Neural progenitor cell (in vitro differentiated cells): Measurements from ENCODE around the gene EPHA3. TPM values are rescaled to one million over a fixed set of nuclear protein-coding genes. Genes with fewer than 3 reads are reported as not detected.

Source experiments
- DNase-seq: peaks from one replicate; pipeline ENCODE4 v3.0.0-alpha.2; 2016; ENCODE audit warnings: low spot score
- H2AFZ ChIP-seq: fragments of 200-600 bp; sonication (generic); replicated peaks from 2 replicates; pipeline ENCODE4 v1.6.1; 2016; ENCODE audit warnings: antibody characterized with exemption
- H3F3A ChIP-seq: fragments of 200-600 bp; sonication (generic); 2 replicates; pipeline ENCODE4 v1.6.1; 2016; ENCODE audit warnings: antibody characterized with exemption, low read depth
- H3K27ac ChIP-seq: fragments of 200-600 bp; sonication (generic); 2 replicates; pipeline ENCODE4 v1.5.1; 2016; ENCODE audit warnings: mild to moderate bottlenecking
- H3K27me3 ChIP-seq: fragments of 200-600 bp; sonication (generic); 2 replicates; pipeline ENCODE4 v1.6.1; 2016; ENCODE audit warnings: mild to moderate bottlenecking, moderate library complexity
- H3K36me3 ChIP-seq: fragments of 200-600 bp; sonication (generic); 2 replicates; pipeline ENCODE4 v1.5.1; 2016
- H3K4me1 ChIP-seq: fragments of 200-600 bp; sonication (generic); 2 replicates; pipeline ENCODE4 v1.6.1; 2016; ENCODE audit warnings: mixed run types
- H3K4me2 ChIP-seq: fragments of 200-600 bp; sonication (generic); 2 replicates; pipeline ENCODE4 v1.6.1; 2016
- H3K4me3 ChIP-seq: fragments of 200-600 bp; sonication (generic); 2 replicates; pipeline ENCODE4 v1.5.1; 2016
- H3K79me2 ChIP-seq: fragments of 200-600 bp; sonication (generic); 2 replicates; pipeline ENCODE4 v1.6.1; 2016; ENCODE audit warnings: low read depth
- H3K9ac ChIP-seq: fragments of 200-600 bp; sonication (generic); 2 replicates; pipeline ENCODE4 v1.6.1; 2016
- H3K9me3 ChIP-seq: fragments of 200-600 bp; sonication (generic); 2 replicates; pipeline ENCODE4 v1.5.1; 2016; ENCODE audit warnings: low read depth
- H4K20me1 ChIP-seq: fragments of 200-600 bp; sonication (generic); 2 replicates; pipeline ENCODE4 v1.6.1; 2016; ENCODE audit warnings: low read depth
- H3K27ac Mint-ChIP-seq: 3 replicates; pipeline ENCODE4 v1.8.0; 2021; ENCODE audit warnings: mixed read lengths
- H3K27me3 Mint-ChIP-seq: 2 replicates; pipeline ENCODE4 v1.8.0; 2022; ENCODE audit warnings: low read depth, mild to moderate bottlenecking, inconsistent platforms, moderate library complexity, mixed read lengths; ENCODE audit not compliant: insufficient read depth
- H3K36me3 Mint-ChIP-seq: 3 replicates; pipeline ENCODE4 v1.8.0; 2021; ENCODE audit warnings: mixed read lengths
- H3K4me1 Mint-ChIP-seq: 3 replicates; pipeline ENCODE4 v1.8.0; 2021; ENCODE audit warnings: mixed read lengths
- H3K4me3 Mint-ChIP-seq: 3 replicates; pipeline ENCODE4 v1.8.0; 2021; ENCODE audit warnings: mild to moderate bottlenecking, moderate library complexity, mixed read lengths
- H3K9me3 Mint-ChIP-seq: 3 replicates; pipeline ENCODE4 v1.8.0; 2020; ENCODE audit warnings: mixed read lengths
- CTCF ChIP-seq: fragments of 200-600 bp; sonication (generic); IDR thresholded peaks from 2 replicates; pipeline ENCODE4 v1.5.1; 2017; ENCODE audit warnings: antibody characterized with exemption, mild to moderate bottlenecking
- EZH2 ChIP-seq: fragments of 200-600 bp; sonication (generic); IDR thresholded peaks from 2 replicates; pipeline ENCODE4 v1.6.1; 2017; ENCODE audit warnings: antibody characterized with exemption, mild to moderate bottlenecking, moderate library complexity
- EZH2phosphoT487 ChIP-seq: fragments of 200-600 bp; sonication (generic); IDR thresholded peaks from 2 replicates; pipeline ENCODE4 v1.6.1; 2017; ENCODE audit warnings: antibody characterized with exemption
- total RNA-seq: library from RNA; depleted of rRNA; stranded (reverse); fragments of >200 nt; gene quantifications from 2 replicates; pipeline ENCODE4 v1.2.3, GENCODE V29; 2015; ENCODE audit warnings: low replicate concordance

Gene EPHA3
- total RNA-seq, 1 donor from 2014 or later, result 0.36 TPM

DNA sequence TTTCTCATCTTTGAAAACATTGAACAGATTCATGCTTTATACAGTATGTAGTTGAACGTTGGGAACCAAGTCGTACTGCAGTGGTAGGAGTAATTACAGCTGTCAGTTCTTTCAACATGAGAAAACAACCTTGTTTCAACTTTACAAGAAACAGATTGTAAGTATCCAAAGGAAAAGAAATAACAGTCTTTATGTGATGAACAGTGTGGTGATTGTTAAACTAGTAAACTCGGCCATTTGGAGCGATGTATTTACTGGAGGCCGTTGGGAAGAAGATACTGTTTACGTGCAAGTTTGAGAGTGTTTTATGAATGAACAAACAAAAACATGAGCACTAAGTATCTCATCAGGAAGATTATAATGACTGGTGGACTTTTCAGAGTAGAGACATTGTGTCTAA, 48.4 kb downstream of the EPHA3 start:
- Mint-ChIP-seq H3K9me3 (no peaks in the 10 kb centered on the region), H3K27me3 (no peaks in the 10 kb centered on the region), H3K36me3 (no peaks in the 10 kb centered on the region), H3K4me3 (no peak overlapping the region), H3K4me1 (peaks cover 5% of the 10 kb centered on the region), H3K27ac (peak overlapping the region; percentile 7)
- TF ChIP-seq CTCF, result no peak
- no peak for TF ChIP-seq EZH2phosphoT487
- TF ChIP-seq EZH2, result no peak
- Histone ChIP-seq H3K4me1 (no peaks in the 10 kb centered on the region), H4K20me1 (no peaks in the 10 kb centered on the region), H2AFZ (peak overlapping the region; percentile 74), H3K9me3 (no peaks in the 10 kb centered on the region), H3F3A (no peaks in the 10 kb centered on the region), H3K9ac (no peak overlapping the region), H3K4me3 (no peak overlapping the region), H3K27ac (no peak overlapping the region), H3K4me2 (no peak overlapping the region), H3K79me2 (no peaks in the 10 kb centered on the region), H3K36me3 (no peaks in the 10 kb centered on the region), H3K27me3 (no peaks in the 10 kb centered on the region)
- no peak for DNase-seq

- Mint-ChIP-seq H3K9me3 (no peaks in the 10 kb centered on the region), H3K36me3 (peaks cover 2% of the 10 kb centered on the region), H3K27me3 (no peaks in the 10 kb centered on the region), H3K4me1 (peaks cover 9% of the 10 kb centered on the region), H3K4me3 (no peak overlapping the region), H3K27ac (no peak overlapping the region)
- no peak overlapping the region for H3K4me2 ChIP-seq
- no peaks in the 10 kb centered on the region for H3K27me3 ChIP-seq
- H4K20me1 ChIP-seq, result no peaks in the 10 kb centered on the region
- no peaks in the 10 kb centered on the region for H3K9me3 ChIP-seq
- no peaks in the 10 kb centered on the region for H3F3A ChIP-seq
- H2AFZ ChIP-seq, result no peak overlapping the region
- TF ChIP-seq EZH2, result no peak
- no peak for TF ChIP-seq CTCF
- TF ChIP-seq EZH2phosphoT487, result no peak
- H3K79me2 ChIP-seq, result no peaks in the 10 kb centered on the region
- no peak overlapping the region for H3K27ac ChIP-seq
- H3K4me3 ChIP-seq, result no peak overlapping the region
- no peaks in the 10 kb centered on the region for H3K36me3 ChIP-seq
- no peak for DNase-seq
- no peaks in the 10 kb centered on the region for H3K4me1 ChIP-seq
- no peak overlapping the region for H3K9ac ChIP-seq
Observed at GRCh38 chr3:89157575-89157974, 50.2 kb downstream of the EPHA3 start.

GRCh38 chr3:89159605-89160004, 52.2 kb downstream of the EPHA3 start:
- H3K79me2 ChIP-seq, result no peaks in the 10 kb centered on the region
- H3K27me3 Mint-ChIP-seq, result no peaks in the 10 kb centered on the region
- DNase-seq, result no peak

More at GRCh38 chr3:89159605-89160004, 52.2 kb downstream of the EPHA3 start:
- H3K4me1 Mint-ChIP-seq, result peaks cover 19% of the 10 kb centered on the region
- no peak overlapping the region for H3K4me3 Mint-ChIP-seq
- H3K9me3 Mint-ChIP-seq, result no peaks in the 10 kb centered on the region
- H3F3A ChIP-seq, result peaks cover 3% of the 10 kb centered on the region
- H3K9me3 ChIP-seq, result no peaks in the 10 kb centered on the region
- H3K27ac ChIP-seq, result no peak overlapping the region
- no peaks in the 10 kb centered on the region for H3K36me3 ChIP-seq
- H3K27ac Mint-ChIP-seq, result no peak overlapping the region
- H3K4me3 ChIP-seq, result no peak overlapping the region
- TF ChIP-seq EZH2phosphoT487, result no peak
- no peak for TF ChIP-seq EZH2
- TF ChIP-seq CTCF, result no peak
- H3K36me3 Mint-ChIP-seq, result peaks cover 2% of the 10 kb centered on the region
- H4K20me1 ChIP-seq, result no peaks in the 10 kb centered on the region
- no peak overlapping the region for H3K4me2 ChIP-seq
- H3K27me3 ChIP-seq, result no peaks in the 10 kb centered on the region
- H3K4me1 ChIP-seq, result peaks cover 4% of the 10 kb centered on the region
- no peak overlapping the region for H2AFZ ChIP-seq
- H3K9ac ChIP-seq, result no peak overlapping the region
